Activated naive CD4-positive, alpha-beta T cell (primary cell): ENCODE measurements around the gene ZNF709.
"Not testable (repeated sequence)": the region's sequence is repeated elsewhere in the genome, so short reads cannot be mapped to it uniquely, and the experiment has no call there.

Experiments
- DNase-seq, 4 experiments: peaks; one replicate each; lab custom pipeline; 2025; lab: John Stamatoyannopoulos, UW

ZNF709 gene

DNA sequence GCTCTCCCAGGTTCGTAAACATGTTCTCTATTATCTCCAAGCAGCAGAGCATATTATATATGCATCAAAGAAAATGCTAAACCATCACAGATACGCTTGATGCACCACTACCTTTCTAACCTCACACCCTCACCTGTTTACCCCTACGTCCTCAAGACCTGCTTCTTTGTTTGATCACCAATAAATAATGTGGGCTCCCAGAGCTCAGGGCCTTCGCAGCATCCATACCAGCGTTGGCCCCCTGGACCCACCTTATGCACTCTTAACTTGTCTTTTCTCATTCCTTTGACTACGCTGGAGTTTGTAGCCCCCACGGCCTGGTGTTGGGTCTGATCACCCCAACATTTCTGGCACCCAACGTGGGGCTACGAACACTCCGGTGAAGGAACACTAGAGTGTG is 33.8 kb downstream of the ZNF709 start:
- DNase-seq, result no peak

DNA sequence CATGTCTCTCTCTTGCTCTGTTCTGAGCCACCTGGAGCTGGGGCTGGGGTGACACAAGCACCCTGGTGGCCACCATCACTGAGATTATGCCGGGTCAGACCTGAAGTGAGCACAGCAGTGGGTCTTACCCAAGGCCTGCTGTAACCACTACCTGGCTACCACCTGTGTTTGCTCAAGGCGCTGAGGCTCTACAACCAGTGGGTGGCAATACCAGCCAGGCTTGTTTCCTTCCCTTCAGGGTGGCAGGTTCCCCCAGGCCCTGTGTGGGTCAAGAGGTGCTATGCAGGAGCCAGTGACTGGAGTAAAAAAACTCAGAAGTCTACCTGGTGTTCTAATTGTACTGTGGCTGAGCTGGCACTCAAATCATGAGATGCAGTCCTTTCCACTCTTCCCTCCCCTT is 35.8 kb downstream of the ZNF709 start:
- no peak for DNase-seq

DNA sequence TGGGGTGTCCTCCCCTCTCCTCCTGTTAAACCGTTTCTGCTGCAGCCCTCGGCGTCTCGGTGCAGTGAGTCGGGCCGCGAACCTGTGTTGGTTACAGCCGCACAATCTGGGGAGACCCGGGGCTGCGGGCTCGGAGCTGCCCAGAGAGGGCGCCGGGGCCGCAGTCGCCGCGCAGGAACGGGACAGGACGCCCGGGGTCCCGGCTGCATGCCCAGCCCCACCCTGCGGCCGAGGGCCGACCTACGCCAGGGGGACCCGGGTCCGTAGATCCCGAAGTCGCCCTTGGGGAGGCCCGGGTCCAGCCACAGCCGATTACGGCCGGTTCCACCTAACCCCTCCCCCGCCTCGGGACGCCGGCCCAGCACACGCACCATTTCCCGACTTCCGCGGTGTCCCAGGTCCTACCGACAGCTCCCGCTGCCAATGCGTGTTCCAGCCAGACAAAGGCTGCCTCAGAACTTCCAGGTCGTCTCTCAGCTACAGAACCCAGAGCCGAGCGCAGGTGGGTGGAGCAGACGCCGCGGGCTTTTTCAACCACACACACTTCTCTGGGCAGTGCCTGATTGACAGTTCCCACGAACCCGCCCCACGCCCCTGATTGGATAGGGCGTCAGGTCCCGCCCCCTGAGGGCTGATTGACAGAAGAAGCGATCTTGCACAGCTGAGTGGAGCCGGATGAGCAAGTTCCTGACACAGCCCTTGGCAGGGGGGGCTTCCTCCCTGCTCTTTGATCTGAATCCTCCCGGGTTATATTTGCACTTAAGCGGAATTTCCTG is 43.9 kb downstream of the ZNF709 start, which contains the start of gene ZNF443:
Gene ZNF443, minus strand, starts transcription at position 481 of the 776 bp plus-strand sequence. Its CDS starts 107 bp downstream, at position 374.
- DNase-seq, result peak; percentile 89 to 98 (median 96)

DNA sequence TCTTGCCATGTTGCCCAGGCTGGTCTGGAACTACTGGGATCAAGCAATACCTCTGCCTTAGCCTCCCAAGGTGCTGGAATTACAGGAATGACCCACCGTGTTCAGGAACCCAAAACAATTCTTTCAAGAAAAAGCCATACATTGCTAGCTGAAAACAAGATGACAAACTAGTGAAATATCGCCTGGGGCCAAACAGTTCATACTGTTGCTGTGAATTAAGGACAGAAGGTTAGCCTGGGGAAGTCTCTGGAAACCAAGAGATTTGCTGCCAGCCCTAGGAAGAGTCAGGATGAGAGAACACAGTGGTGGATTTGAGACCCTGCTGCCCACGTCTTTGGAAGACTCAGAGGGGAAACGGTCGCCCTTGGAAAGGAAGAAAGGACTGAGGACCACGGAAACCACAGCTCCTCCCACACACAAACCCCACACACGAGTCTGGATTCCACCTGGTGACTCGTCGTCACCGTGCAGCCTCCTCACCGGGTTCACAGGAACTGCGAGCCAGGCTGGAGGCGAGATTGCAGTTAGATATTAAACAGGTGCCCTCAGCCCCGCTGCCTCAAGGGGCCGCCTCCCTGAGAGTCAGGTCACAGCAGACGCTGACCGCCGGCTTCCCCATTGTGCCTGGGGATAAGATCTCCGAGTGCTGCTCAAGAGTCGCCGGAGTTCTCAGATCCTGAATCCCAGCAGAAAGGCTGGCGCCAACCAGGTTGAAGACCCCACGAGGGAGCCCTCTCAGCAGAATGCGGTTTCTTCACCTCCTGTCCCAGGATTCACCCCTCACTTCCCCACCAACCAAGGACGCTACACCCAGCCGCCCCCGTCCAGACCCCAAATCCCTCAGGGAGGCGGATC is 44.7 kb downstream of the ZNF709 start:
- DNase-seq, result peak in 1 of 4 experiments; percentile 8

DNA sequence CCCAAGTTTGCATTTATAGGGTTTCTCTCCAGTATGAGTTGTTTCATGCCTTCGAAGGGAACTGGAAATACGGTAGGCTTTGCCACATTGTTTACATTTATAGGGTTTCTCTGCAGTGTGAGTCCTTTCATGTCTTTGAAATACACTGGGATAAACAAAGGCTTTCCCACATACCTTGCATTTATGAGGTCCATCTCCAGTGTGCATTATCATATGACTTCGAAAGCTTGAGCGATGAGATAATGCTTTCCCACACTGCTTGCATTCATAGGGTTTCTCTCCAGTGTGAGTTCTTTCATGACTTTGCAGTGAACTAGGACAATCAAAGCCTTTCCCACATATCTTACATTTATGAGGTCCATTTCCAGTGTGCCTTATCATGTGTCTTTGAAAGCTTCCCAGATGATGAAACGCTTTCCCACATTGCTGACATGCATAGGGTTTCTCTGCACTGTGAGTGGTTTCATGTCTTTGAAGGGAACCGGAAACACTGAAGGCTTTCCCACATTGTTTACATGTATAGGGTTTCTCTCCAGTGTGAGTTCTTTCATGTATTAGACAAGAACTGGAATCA is 53.8 kb downstream of the ZNF709 start:
- DNase-seq, result not testable (repeated sequence)

DNA sequence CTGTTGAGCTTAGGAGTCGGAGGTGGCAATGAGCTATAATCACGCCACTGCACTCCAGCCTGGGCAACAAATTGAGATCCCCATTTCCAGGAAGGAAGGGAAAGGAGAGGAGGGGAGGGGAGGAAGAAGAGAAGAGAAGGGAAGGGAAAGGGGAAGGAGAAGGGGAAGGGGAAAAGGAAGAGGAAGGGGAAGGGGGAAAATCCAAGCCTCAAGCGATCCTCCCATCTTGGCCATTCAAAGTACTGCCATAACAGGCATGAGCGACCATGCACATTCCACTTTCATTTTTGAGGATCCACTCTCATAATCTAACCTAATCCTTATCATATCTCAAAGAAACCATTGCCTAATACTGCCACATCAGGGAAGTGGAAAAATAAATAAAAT is 58.7 kb downstream of the ZNF709 start:
- no peak for DNase-seq

DNA sequence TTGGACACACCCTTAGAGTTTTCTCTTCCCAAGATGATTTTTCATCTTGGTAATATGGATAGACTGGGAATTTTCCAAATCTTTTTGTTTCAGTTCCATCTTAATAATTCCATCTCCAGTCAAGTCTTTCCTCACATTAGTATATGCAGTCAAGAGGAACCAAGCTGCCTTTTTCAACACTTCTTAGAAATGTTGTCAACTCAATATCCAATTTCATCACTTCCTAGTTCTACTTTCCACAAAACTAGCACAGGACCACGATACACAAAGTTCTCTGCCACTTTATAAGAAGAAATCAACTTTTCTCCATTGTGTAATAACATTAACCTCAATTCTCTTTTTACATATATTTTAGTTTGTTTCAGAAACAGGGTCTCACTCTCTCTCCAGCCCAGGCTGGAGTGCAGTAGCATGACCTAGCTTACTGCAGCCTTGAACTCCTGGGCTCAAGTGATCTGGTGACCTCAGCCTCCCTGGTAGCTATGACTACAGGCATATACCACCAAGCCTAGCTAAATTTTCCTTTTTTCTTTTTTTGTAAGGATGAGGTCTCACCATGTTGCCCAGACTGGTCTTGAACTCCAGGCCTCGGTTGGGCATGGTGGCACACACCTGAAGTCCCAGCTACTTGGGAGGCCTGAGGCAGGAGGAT is 59.3 kb downstream of the ZNF709 start:
- DNase-seq, result no peak

DNA sequence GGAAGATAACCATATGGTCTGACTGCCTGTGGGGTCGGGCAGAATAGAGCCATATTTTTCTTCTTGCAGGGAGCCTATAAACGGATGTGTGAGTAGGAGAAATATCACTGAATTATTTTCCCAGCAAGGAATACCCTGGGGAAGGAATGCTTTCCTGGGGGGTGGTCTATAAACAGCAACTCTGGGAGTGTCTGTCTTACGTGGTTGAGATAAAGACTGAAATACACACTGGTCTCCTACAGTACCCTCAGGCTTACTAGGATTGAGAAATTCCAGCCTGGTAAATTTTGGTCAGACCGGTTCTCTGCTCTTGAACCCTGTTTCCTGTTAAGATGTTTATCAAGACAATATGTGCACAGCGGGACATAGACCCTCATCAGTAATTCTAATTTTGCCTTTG is 67.3 kb downstream of the ZNF709 start:
- DNase-seq, result not testable (repeated sequence)

DNA sequence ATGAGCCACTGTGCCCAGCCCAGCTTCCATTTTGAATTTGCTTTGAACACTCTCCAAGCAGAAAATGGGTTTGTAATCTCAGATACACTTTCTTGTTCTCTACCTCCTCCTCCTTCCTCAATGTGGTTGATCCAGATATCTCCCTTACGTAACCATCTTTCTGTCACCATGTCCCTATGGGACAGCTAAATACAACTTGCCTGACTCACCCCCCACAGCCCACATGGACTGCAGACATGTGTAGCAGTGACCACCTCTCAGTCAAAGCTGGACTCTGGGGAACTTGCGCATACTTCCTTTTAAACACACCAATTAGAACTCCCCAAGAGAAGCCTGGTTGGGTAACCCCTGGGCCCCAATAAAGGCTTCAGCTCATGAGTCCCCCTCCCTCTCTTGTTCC is 72.7 kb downstream of the ZNF709 start:
- DNase-seq, result no peak
